Epithelial cell of esophagus (primary cell): ENCODE measurements around the gene FSTL4.

ENCODE experiments used
- DNase-seq: peaks from one replicate; pipeline ENCODE4 v3.0.0; 2010; ENCODE audit warnings: low read depth
- H3K4me3 ChIP-seq: 2 replicates; pipeline ENCODE4 v1.5.1; 2011; ENCODE audit warnings: mild to moderate bottlenecking, low read length, control low read depth
- CTCF ChIP-seq: IDR thresholded peaks from 2 replicates; pipeline ENCODE4 v1.5.1; 2011; ENCODE audit warnings: low read depth, mild to moderate bottlenecking, low read length, control low read depth, inconsistent platforms; ENCODE audit not compliant: insufficient read depth; ENCODE audit errors: missing control alignments

FSTL4 gene

GRCh38 chr5:133611357-133612248, 738 bp downstream of the FSTL4 start:
- no peak for TF ChIP-seq CTCF
- peak overlapping the region; percentile 3 for H3K4me3 ChIP-seq

GRCh38 chr5:133610489-133611356, 1.6 kb downstream of the FSTL4 start:
- peak; percentile 52 for TF ChIP-seq CTCF
- peak overlapping the region; percentile 3 for H3K4me3 ChIP-seq
- DNase-seq = peak; percentile 61

More at GRCh38 chr5:133611357-133612248, 738 bp downstream of the FSTL4 start:
- no peak for DNase-seq

GRCh38 chr5:133607451-133607850, 4.9 kb downstream of the FSTL4 start:
- TF ChIP-seq CTCF = no peak
- no peak for DNase-seq

GRCh38 chr5:133606835-133607234, 5.5 kb downstream of the FSTL4 start:
- no peak for TF ChIP-seq CTCF
- no peak overlapping the region for H3K4me3 ChIP-seq
- no peak for DNase-seq

More at GRCh38 chr5:133607451-133607850, 4.9 kb downstream of the FSTL4 start:
- no peak overlapping the region for H3K4me3 ChIP-seq

- DNase-seq = no peak
Measured at GRCh38 chr5:133605323-133605722, 7.0 kb downstream of the FSTL4 start.

GRCh38 chr5:133603711-133604110, 8.6 kb downstream of the FSTL4 start:
- no peak for DNase-seq
- no peak for TF ChIP-seq CTCF
- H3K4me3 ChIP-seq = no peak overlapping the region

More at GRCh38 chr5:133605323-133605722, 7.0 kb downstream of the FSTL4 start:
- no peak for TF ChIP-seq CTCF
- H3K4me3 ChIP-seq = no peak overlapping the region
